Effector memory CD4-positive, alpha-beta T cell (primary cell): ENCODE measurements around the gene KSR1.
"Not testable (repeated sequence)": the region's sequence is repeated elsewhere in the genome, so short reads cannot be mapped to it uniquely, and the experiment has no call there.

Source experiments
- DNase-seq, 3 donors: peaks; one replicate each; pipeline ENCODE4 v3.0.0-alpha.2; 2020
- H3K27ac ChIP-seq: 2 replicates; pipeline ENCODE4 v1.7.0; 2013; ENCODE audit warnings: mild to moderate bottlenecking, low read length, moderate library complexity; ENCODE audit not compliant: insufficient read depth, poor library complexity, severe bottlenecking
- H3K27me3 ChIP-seq: replicated peaks from 2 replicates; pipeline ENCODE4 v1.7.0; 2013; ENCODE audit warnings: mild to moderate bottlenecking, low read length; ENCODE audit not compliant: insufficient read depth, control insufficient read depth, poor library complexity, severe bottlenecking
- H3K36me3 ChIP-seq: 2 replicates; pipeline ENCODE4 v1.7.0; 2013; ENCODE audit warnings: mild to moderate bottlenecking, low read length, moderate library complexity; ENCODE audit not compliant: control insufficient read depth, insufficient read depth
- H3K4me1 ChIP-seq: 2 replicates; pipeline ENCODE4 v1.7.0; 2013; ENCODE audit warnings: low read length, mild to moderate bottlenecking; ENCODE audit not compliant: control insufficient read depth, insufficient read depth, poor library complexity, severe bottlenecking
- H3K4me3 ChIP-seq: 2 replicates; pipeline ENCODE4 v1.7.0; 2013; ENCODE audit warnings: low read length, low read depth, mild to moderate bottlenecking; ENCODE audit not compliant: insufficient read depth, poor library complexity, severe bottlenecking
- H3K9me3 ChIP-seq: 2 replicates; pipeline ENCODE4 v1.7.0; 2013; ENCODE audit warnings: mild to moderate bottlenecking, low read length, moderate library complexity; ENCODE audit not compliant: control insufficient read depth

Gene KSR1

DNA sequence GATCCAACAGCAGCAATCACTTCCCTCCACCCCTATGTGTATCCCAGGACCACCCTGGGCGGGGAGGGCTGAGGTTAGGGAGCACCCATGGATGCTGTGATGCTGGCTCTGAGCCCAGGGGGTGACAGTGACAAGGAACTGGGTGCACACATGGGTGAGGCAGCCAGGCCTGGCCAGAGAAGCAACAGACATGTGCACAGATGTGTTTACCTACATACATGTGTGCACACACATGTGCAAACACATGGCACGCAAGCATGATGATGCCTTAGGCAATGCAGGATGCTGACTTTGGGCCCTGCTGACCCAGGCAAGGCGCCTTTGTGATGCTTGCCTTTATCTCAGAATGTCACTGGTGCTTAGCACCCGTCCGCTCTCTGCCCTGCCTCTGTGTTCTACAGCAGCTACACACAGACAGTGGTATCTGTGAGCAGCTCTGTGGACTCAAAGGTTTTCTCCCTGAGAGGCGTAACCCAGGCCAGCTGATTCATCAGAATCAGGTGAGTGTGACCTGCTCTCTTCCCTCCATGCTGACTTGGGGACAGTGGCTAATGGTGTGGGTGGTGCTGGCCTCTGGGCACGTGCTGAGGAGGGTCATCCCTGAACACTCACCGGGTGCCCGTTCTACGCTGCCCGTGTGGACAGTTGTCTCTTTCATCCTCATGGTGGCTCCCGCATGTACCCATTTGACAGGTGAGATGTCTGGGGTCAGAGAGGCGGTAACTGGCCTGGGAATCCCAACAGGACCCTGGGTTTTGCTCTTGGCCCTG lies 38.5 kb upstream of the KSR1 start:
- no peaks in the 10 kb centered on the region for H3K4me1 ChIP-seq
- no peak overlapping the region for H3K4me3 ChIP-seq
- no peaks in the 10 kb centered on the region for H3K9me3 ChIP-seq
- H3K27me3 ChIP-seq = no peaks in the 10 kb centered on the region
- no peak overlapping the region for H3K27ac ChIP-seq
- no peak for DNase-seq
- H3K36me3 ChIP-seq = no peaks in the 10 kb centered on the region

DNA sequence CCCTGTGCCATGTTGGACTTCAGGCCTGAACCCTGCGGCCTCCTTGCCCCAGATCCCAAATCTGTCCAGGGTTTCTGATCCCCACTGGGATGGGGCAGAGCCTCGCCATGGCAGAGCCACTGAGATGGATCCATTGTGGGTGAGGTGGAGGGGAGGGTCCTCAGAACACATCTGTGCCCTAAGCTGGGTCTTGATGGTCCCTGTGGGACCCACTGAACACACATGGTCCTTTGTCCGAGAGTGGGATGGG lies 38.0 kb upstream of the KSR1 start:
- H3K4me1 ChIP-seq = no peaks in the 10 kb centered on the region
- no peak overlapping the region for H3K4me3 ChIP-seq
- H3K9me3 ChIP-seq = no peaks in the 10 kb centered on the region
- no peaks in the 10 kb centered on the region for H3K27me3 ChIP-seq
- no peaks in the 10 kb centered on the region for H3K36me3 ChIP-seq
- no peak for DNase-seq
- H3K27ac ChIP-seq = no peak overlapping the region

DNA sequence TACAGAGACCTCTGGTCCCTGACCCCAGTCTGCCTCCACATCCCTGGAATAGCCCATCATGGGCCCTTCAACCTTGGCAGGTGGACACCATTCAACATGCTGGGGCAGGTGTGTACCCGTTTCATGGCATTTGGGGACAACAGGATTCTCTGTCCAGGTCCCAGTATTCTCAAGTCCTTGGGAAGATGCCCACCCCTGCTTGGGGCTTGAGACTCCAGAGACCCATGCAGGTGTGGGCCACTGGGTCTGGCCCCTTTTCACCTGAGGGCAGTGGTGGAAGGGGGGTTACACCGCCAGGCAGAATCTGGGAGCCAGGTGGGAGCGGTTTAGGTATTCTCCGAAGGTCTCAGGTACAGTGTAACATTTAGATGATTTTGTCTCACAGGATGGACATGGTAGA lies 37.1 kb upstream of the KSR1 start:
- H3K36me3 ChIP-seq = no peaks in the 10 kb centered on the region
- no peaks in the 10 kb centered on the region for H3K4me1 ChIP-seq
- H3K27ac ChIP-seq = no peak overlapping the region
- H3K27me3 ChIP-seq = no peaks in the 10 kb centered on the region
- no peak for DNase-seq
- H3K4me3 ChIP-seq = no peak overlapping the region
- H3K9me3 ChIP-seq = no peaks in the 10 kb centered on the region

DNA sequence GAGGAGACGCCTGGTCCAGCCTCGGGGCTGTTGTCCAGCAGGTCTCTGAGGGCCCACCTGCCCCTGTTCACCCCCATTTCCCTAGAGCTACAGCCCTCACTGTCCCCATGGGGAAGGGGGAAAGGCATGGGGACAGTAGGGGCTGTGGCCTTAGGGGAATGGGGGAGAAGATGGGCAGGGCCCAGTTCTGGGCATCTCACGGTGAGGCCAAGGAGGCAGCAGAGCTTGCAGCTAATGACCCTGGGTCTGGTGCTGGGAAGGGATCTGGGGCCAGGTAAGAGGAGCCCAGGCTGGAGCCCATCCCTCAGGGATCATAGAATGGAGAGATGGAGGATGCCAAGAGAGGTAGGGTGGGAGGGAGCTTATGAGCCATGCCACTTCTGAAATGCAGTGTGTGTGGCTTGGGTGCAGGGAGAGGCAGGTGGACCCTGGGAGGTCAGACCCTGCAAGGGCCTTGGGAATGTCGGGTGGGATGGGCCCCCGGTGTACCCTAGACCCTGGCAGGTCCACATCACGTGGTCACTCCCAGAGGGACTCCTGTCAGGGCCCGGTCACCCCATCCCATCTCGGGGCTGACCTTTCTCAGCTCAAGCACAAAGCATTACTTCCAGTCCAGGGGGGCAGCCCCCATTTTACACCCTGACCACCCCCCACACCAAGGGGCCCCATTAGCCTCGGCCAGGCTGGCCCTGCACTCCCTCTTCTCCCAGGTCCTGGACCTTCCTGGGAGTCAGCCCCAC lies 35.9 kb upstream of the KSR1 start:
- Histone ChIP-seq H3K27ac (no peak overlapping the region), H3K9me3 (no peaks in the 10 kb centered on the region), H3K4me3 (no peak overlapping the region), H3K36me3 (no peaks in the 10 kb centered on the region), H3K4me1 (no peaks in the 10 kb centered on the region), H3K27me3 (no peaks in the 10 kb centered on the region)
- no peak for DNase-seq

DNA sequence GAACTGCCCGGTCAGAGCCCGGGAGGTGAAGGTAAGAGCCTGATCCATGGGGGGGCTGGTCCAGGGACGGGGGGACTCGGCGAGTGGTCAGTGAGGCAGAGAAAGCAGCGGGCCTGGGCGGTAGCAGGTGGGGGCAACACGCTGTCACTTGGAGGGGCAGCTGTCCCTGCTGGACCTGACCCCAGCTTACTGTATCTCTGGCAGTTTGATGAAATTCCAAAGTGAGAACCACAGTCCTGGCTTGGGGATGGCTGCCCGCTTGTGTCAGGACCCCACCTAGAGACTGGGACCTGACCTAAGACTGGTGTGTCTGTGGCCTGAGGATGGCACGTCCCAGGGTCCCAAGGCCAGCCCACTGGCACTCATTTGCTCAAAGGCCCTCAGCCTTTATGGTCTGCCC lies 35.1 kb upstream of the KSR1 start:
- no peaks in the 10 kb centered on the region for H3K27me3 ChIP-seq
- no peak for DNase-seq
- H3K27ac ChIP-seq = no peak overlapping the region
- no peak overlapping the region for H3K4me3 ChIP-seq
- no peaks in the 10 kb centered on the region for H3K9me3 ChIP-seq
- H3K4me1 ChIP-seq = no peaks in the 10 kb centered on the region
- H3K36me3 ChIP-seq = no peaks in the 10 kb centered on the region

GRCh38 chr17:27421626-27422025 lies 34.6 kb upstream of the KSR1 start:
- not testable (repeated sequence) for H3K9me3 ChIP-seq, DNase-seq, H3K27me3 ChIP-seq, H3K27ac ChIP-seq, H3K36me3 ChIP-seq, H3K4me1 ChIP-seq, H3K4me3 ChIP-seq

GRCh38 chr17:27422601-27423000 lies 33.6 kb upstream of the KSR1 start:
- Histone ChIP-seq H3K4me3 (no peak overlapping the region), H3K4me1 (no peaks in the 10 kb centered on the region), H3K36me3 (no peaks in the 10 kb centered on the region), H3K27me3 (no peaks in the 10 kb centered on the region), H3K9me3 (no peaks in the 10 kb centered on the region), H3K27ac (no peak overlapping the region)
- no peak for DNase-seq

- no peak overlapping the region for H3K27ac ChIP-seq
- no peak for DNase-seq
- H3K4me3 ChIP-seq = no peak overlapping the region
- H3K36me3 ChIP-seq = no peaks in the 10 kb centered on the region
- no peaks in the 10 kb centered on the region for H3K9me3 ChIP-seq
- H3K4me1 ChIP-seq = no peaks in the 10 kb centered on the region
- H3K27me3 ChIP-seq = no peaks in the 10 kb centered on the region
Observed at GRCh38 chr17:27423651-27424050, 32.6 kb upstream of the KSR1 start.

DNA sequence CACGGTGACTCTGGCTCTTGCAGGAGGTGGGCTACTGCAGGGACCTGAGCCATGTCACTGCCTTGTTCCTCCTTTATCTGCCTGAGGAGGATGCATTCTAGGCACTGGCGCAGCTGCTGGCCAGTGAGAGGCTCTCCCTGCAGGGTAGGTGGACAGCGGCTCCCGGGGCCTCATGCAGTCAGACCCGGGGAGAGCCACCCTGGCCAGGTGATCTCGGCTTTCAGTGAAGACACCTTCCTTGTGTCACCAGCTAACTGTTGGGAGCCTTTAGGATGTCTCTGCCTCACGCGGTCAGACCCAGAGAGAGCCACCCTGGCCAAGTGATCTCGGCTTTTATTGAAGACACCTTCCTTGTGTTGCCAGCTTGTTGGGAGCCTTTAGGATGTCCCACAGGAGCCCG lies 31.7 kb upstream of the KSR1 start:
- H3K27me3 ChIP-seq = no peaks in the 10 kb centered on the region
- no peaks in the 10 kb centered on the region for H3K4me1 ChIP-seq
- no peaks in the 10 kb centered on the region for H3K36me3 ChIP-seq

DNA sequence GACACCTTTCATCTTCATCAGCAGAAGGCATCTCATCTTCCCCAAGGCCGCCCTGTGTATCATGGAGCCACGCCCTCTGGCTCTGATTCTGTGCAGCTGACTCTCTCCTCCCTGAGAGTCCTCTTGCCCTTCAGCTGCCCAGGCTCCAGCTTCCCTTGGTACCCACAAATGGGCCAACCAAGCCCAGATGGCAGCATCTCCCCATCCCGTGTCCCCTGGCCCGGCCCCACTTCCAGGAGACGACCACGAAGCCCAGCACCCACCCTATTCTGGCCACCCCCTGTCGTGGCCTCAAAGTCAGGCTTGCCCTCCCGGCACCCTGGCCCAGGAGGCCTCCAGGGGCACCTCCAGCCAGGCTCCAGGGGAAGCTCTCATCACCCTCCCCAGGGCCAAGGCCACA lies 31.3 kb upstream of the KSR1 start:
- H3K27me3 ChIP-seq = no peaks in the 10 kb centered on the region
- DNase-seq = no peak

More for the DNA sequence above, 31.7 kb upstream of the KSR1 start:
- H3K4me3 ChIP-seq = no peak overlapping the region
- DNase-seq = no peak
- H3K9me3 ChIP-seq = no peaks in the 10 kb centered on the region
- H3K27ac ChIP-seq = no peak overlapping the region

More for the DNA sequence above, 31.3 kb upstream of the KSR1 start:
- Histone ChIP-seq H3K4me1 (no peaks in the 10 kb centered on the region), H3K27ac (no peak overlapping the region), H3K4me3 (no peak overlapping the region), H3K9me3 (no peaks in the 10 kb centered on the region), H3K36me3 (no peaks in the 10 kb centered on the region)
